Vagina (tissue), 2 donors: ENCODE results near the gene ADM5. TPM values are rescaled to one million over a fixed set of nuclear protein-coding genes. Genes with fewer than 3 reads are reported as not detected.

Source experiments
- DNase-seq, 2 donors: peaks; one replicate each; pipeline ENCODE4 v3.0.0-alpha.2; 2017; ENCODE audit errors: extremely low spot score in 2 of 2
- H3K27ac ChIP-seq: fragments of 200-600 bp; sonication (generic); one replicate; pipeline ENCODE4 v1.5.1; 2019
- H3K27me3 ChIP-seq: fragments of 200-600 bp; sonication (generic); one replicate; pipeline ENCODE4 v1.5.1; 2019
- H3K36me3 ChIP-seq, 2 donors: fragments of 200-600 bp; sonication (generic); one replicate each; pipeline ENCODE4 v1.5.1; 2017 to 2019
- H3K4me1 ChIP-seq: fragments of 200-600 bp; sonication (generic); one replicate; pipeline ENCODE4 v1.5.1; 2019
- H3K4me3 ChIP-seq, 2 donors: fragments of 200-600 bp; sonication (generic); 1 replicate in 1 of 2; 2 replicates in 1 of 2; pipeline ENCODE4 v1.5.1; 2016 to 2019
- H3K9me3 ChIP-seq: fragments of 200-600 bp; sonication (generic); one replicate; pipeline ENCODE4 v1.5.1; 2019
- CTCF ChIP-seq, 3 experiments: fragments of 450-650 bp in 2 of 3; fragments of 200-600 bp in 1 of 3; sonication (generic) in 1 of 3; IDR thresholded peaks; one replicate each; pipeline ENCODE4 v1.5.1; 2017 to 2019; ENCODE audit warnings: antibody characterized with exemption in 3 of 3, mild to moderate bottlenecking in 2 of 3, moderate library complexity in 2 of 3
- POLR2A ChIP-seq, 2 donors: fragments of 450-650 bp; IDR thresholded peaks; one replicate each; pipeline ENCODE4 v1.6.1; 2017; ENCODE audit warnings: antibody characterized with exemption in 2 of 2, mild to moderate bottlenecking in 2 of 2, moderate library complexity in 2 of 2
- POLR2AphosphoS5 ChIP-seq, 2 donors: sonication (generic); formaldehyde crosslinking; IDR thresholded peaks; one replicate each; pipeline ENCODE4 v1.9.0; 2017; ENCODE audit warnings: antibody characterized with exemption in 2 of 2, mild to moderate bottlenecking in 2 of 2, low read depth in 1 of 2; ENCODE audit not compliant: insufficient read depth in 1 of 2
- intact Hi-C: fragments of 100-400 bp; cut with DNase I; formaldehyde crosslinking; loops from one replicate; pipeline ENCODE4 v1.15.1; 2023
- total RNA-seq: library from RNA; depleted of rRNA; stranded (reverse); fragments of >200 nt; gene quantifications from one replicate; pipeline ENCODE4 v1.2.3, GENCODE V29; 2016

The ADM5 gene
- total RNA-seq, 1 donor from 2014 or later: 2.7 TPM

GRCh38 chr19:49690656-49691242 lies 1.4 kb downstream of the ADM5 start, which contains the start of gene CPT1C:
Gene CPT1C, plus strand, starts transcription at chr19:49691116. Its CDS starts 1,137 bp downstream, at chr19:49692253.
- no peaks in the 10 kb centered on the region for H3K27me3 ChIP-seq
- peaks cover 21% of the 10 kb centered on the region for H3K4me1 ChIP-seq
- H3K9me3 ChIP-seq: no peaks in the 10 kb centered on the region
- TF ChIP-seq POLR2AphosphoS5 (IDR thresholded peaks at IDR 0.05; ENCODE audit: insufficient read depth in 1 of 2, low read depth in 1 of 2) (peak in 1 of 2 donors; percentile 90), CTCF (IDR thresholded peaks at IDR 0.05) (no peak), POLR2A (IDR thresholded peaks at IDR 0.05) (peak in 1 of 2 donors; percentile 39)
- intact Hi-C loops: no loop called here
- H3K27ac ChIP-seq: peak within 1 kb of the TSS; percentile 79
- peak within 1 kb of the TSS; percentile 49 to 62 for H3K4me3 ChIP-seq
- H3K36me3 ChIP-seq: peaks cover 0 to 14% of the 10 kb centered on the region in 2 donors
- DNase-seq: no peak

- Histone ChIP-seq H3K36me3 (peaks cover 0 to 6% of the 10 kb centered on the region in 2 donors), H3K4me3 (peak overlapping the region; percentile 49 to 62), H3K27me3 (no peaks in the 10 kb centered on the region), H3K27ac (peak overlapping the region; percentile 79), H3K4me1 (peaks cover 21% of the 10 kb centered on the region), H3K9me3 (no peaks in the 10 kb centered on the region)
- TF ChIP-seq POLR2AphosphoS5 (IDR thresholded peaks at IDR 0.05; ENCODE audit: insufficient read depth in 1 of 2, low read depth in 1 of 2) (no peak), CTCF (IDR thresholded peaks at IDR 0.05) (no peak), POLR2A (IDR thresholded peaks at IDR 0.05) (no peak)
- no peak for DNase-seq
- intact Hi-C loops: no loop called here
Measured at GRCh38 chr19:49691243-49692146, 2.1 kb downstream of the ADM5 start.

GRCh38 chr19:49692147-49692506 lies 2.7 kb downstream of the ADM5 start:
- TF ChIP-seq POLR2AphosphoS5 (IDR thresholded peaks at IDR 0.05; ENCODE audit: insufficient read depth in 1 of 2, low read depth in 1 of 2) (no peak), CTCF (IDR thresholded peaks at IDR 0.05) (no peak), POLR2A (IDR thresholded peaks at IDR 0.05) (no peak)
- H3K36me3 ChIP-seq: peaks cover 0 to under 1% of the 10 kb centered on the region in 2 donors
- peaks cover 21% of the 10 kb centered on the region for H3K4me1 ChIP-seq
- no peaks in the 10 kb centered on the region for H3K9me3 ChIP-seq
- H3K4me3 ChIP-seq: peak overlapping the region; percentile 49 to 62
- intact Hi-C loops: no loop called here
- DNase-seq: no peak
- no peak overlapping the region for H3K27ac ChIP-seq
- H3K27me3 ChIP-seq: no peaks in the 10 kb centered on the region

GRCh38 chr19:49696115-49696514 lies 6.7 kb downstream of the ADM5 start:
- H3K4me3 ChIP-seq: no peak overlapping the region
- H3K27me3 ChIP-seq: no peaks in the 10 kb centered on the region
- no peaks in the 10 kb centered on the region for H3K9me3 ChIP-seq
- TF ChIP-seq CTCF (IDR thresholded peaks at IDR 0.05): no peak
- TF ChIP-seq POLR2AphosphoS5 (IDR thresholded peaks at IDR 0.05; ENCODE audit: insufficient read depth in 1 of 2, low read depth in 1 of 2): no peak
- peaks cover 7% of the 10 kb centered on the region for H3K4me1 ChIP-seq
- intact Hi-C loops: no loop called here
- DNase-seq: no peak
- no peaks in the 10 kb centered on the region for H3K36me3 ChIP-seq
- H3K27ac ChIP-seq: no peak overlapping the region
